Osteoblast (primary cell): Measurements from ENCODE around the gene TIMM10B. TPM values are rescaled to one million over a fixed set of nuclear protein-coding genes. Genes with fewer than 3 reads are reported as not detected.

Experiments used
- DNase-seq: peaks from one replicate; pipeline ENCODE4 v3.0.0; 2011; ENCODE audit warnings: low spot score, mixed read lengths; ENCODE audit not compliant: insufficient read length; ENCODE audit errors: missing footprints
- H2AFZ ChIP-seq: 2 replicates; pipeline ENCODE4 v1.6.0; 2011; ENCODE audit warnings: mild to moderate bottlenecking, low read length
- H3K27ac ChIP-seq: 2 replicates; pipeline ENCODE4 v1.5.1; 2011; ENCODE audit warnings: mild to moderate bottlenecking, low read depth, low read length, moderate library complexity
- H3K27me3 ChIP-seq: 2 replicates; pipeline ENCODE4 v1.6.0; 2012; ENCODE audit warnings: mild to moderate bottlenecking, control low read depth, inconsistent platforms, low read length, moderate library complexity; ENCODE audit not compliant: insufficient read depth
- H3K36me3 ChIP-seq: 2 replicates; pipeline ENCODE4 v1.5.1; 2011; ENCODE audit warnings: mild to moderate bottlenecking, low read length, control low read depth, moderate library complexity; ENCODE audit not compliant: insufficient read depth
- H3K4me1 ChIP-seq: 2 replicates; pipeline ENCODE4 v1.5.1; 2011; ENCODE audit warnings: mild to moderate bottlenecking, low read length, control low read depth, moderate library complexity; ENCODE audit not compliant: insufficient read depth
- H3K4me2 ChIP-seq: 2 replicates; pipeline ENCODE4 v1.6.0; 2011; ENCODE audit warnings: mild to moderate bottlenecking, low read length; ENCODE audit not compliant: insufficient read depth
- H3K4me3 ChIP-seq: fragments of 200-600 bp; sonication (generic); 3 replicates; pipeline ENCODE4 v1.5.1; 2012; ENCODE audit warnings: mild to moderate bottlenecking, low read length, inconsistent platforms; ENCODE audit not compliant: insufficient read depth
- H3K79me2 ChIP-seq: 2 replicates; pipeline ENCODE4 v1.6.0; 2012; ENCODE audit warnings: mild to moderate bottlenecking, low read length, control low read depth, inconsistent platforms; ENCODE audit not compliant: insufficient read depth
- H3K9me3 ChIP-seq: 2 replicates; pipeline ENCODE4 v1.5.1; 2011; ENCODE audit warnings: low read depth, low read length, control low read depth
- H4K20me1 ChIP-seq: 2 replicates; pipeline ENCODE4 v1.6.0; 2012; ENCODE audit warnings: mild to moderate bottlenecking, low read length, control low read depth; ENCODE audit not compliant: insufficient read depth
- CTCF ChIP-seq: IDR thresholded peaks from 2 replicates; pipeline ENCODE4 v1.5.1; 2011; ENCODE audit warnings: mild to moderate bottlenecking, low read depth, low read length, moderate library complexity; ENCODE audit errors: extremely low read depth
- total RNA-seq: library from RNA; depleted of rRNA; stranded (reverse); fragments of >200 nt; gene quantifications from 2 replicates; pipeline ENCODE4 v1.2.3, GENCODE V29; 2012

TIMM10B gene
- total RNA-seq, 1 donor, result 55.4 TPM

GRCh38 chr11:6453152-6453551, 28.1 kb upstream of the TIMM10B start:
- H3K9me3 ChIP-seq, result no peaks in the 10 kb centered on the region
- H3K4me2 ChIP-seq, result no peak overlapping the region
- no peak overlapping the region for H2AFZ ChIP-seq
- H3K4me3 ChIP-seq, result no peak overlapping the region
- H3K4me1 ChIP-seq, result peaks cover 15% of the 10 kb centered on the region
- DNase-seq, result no peak
- no peaks in the 10 kb centered on the region for H3K79me2 ChIP-seq
- H3K27ac ChIP-seq, result no peak overlapping the region
- H3K36me3 ChIP-seq, result peaks cover 60% of the 10 kb centered on the region
- no peak for TF ChIP-seq CTCF
- H3K27me3 ChIP-seq, result no peaks in the 10 kb centered on the region
- H4K20me1 ChIP-seq, result peaks cover 6% of the 10 kb centered on the region

- Histone ChIP-seq H3K4me2 (no peak overlapping the region), H3K27me3 (no peaks in the 10 kb centered on the region), H2AFZ (no peak overlapping the region), H4K20me1 (peaks cover 6% of the 10 kb centered on the region), H3K36me3 (peaks cover 50% of the 10 kb centered on the region), H3K9me3 (no peaks in the 10 kb centered on the region), H3K79me2 (no peaks in the 10 kb centered on the region), H3K27ac (no peak overlapping the region), H3K4me1 (peaks cover 15% of the 10 kb centered on the region), H3K4me3 (no peak overlapping the region)
- DNase-seq, result no peak
- no peak for TF ChIP-seq CTCF
Observed at GRCh38 chr11:6455070-6455469, 26.2 kb upstream of the TIMM10B start.

- H3K27me3 ChIP-seq, result no peaks in the 10 kb centered on the region
- H3K4me1 ChIP-seq, result peaks cover 12% of the 10 kb centered on the region
- no peak overlapping the region for H2AFZ ChIP-seq
- no peaks in the 10 kb centered on the region for H3K79me2 ChIP-seq
- H3K4me3 ChIP-seq, result no peak overlapping the region
- H3K9me3 ChIP-seq, result no peaks in the 10 kb centered on the region
- no peak for TF ChIP-seq CTCF
- peaks cover 2% of the 10 kb centered on the region for H4K20me1 ChIP-seq
- H3K4me2 ChIP-seq, result no peak overlapping the region
- peaks cover 36% of the 10 kb centered on the region for H3K36me3 ChIP-seq
- DNase-seq, result no peak
- no peak overlapping the region for H3K27ac ChIP-seq
Observed at GRCh38 chr11:6456361-6457073, 24.8 kb upstream of the TIMM10B start.

GRCh38 chr11:6457581-6458320, 23.6 kb upstream of the TIMM10B start:
- no peaks in the 10 kb centered on the region for H3K27me3 ChIP-seq
- H3K4me1 ChIP-seq, result peaks cover under 1% of the 10 kb centered on the region
- H3K79me2 ChIP-seq, result no peaks in the 10 kb centered on the region
- H2AFZ ChIP-seq, result no peak overlapping the region
- no peak overlapping the region for H3K27ac ChIP-seq
- DNase-seq, result no peak
- TF ChIP-seq CTCF, result no peak
- H3K9me3 ChIP-seq, result no peaks in the 10 kb centered on the region
- H3K4me3 ChIP-seq, result no peak overlapping the region
- no peak overlapping the region for H3K4me2 ChIP-seq
- H3K36me3 ChIP-seq, result peaks cover 40% of the 10 kb centered on the region
- no peaks in the 10 kb centered on the region for H4K20me1 ChIP-seq
